CD4-positive, alpha-beta T cell treated with Interleukin-2 at 100 ng/mL for 4 hours (primary cell): ENCODE results near the gene MLLT3.
A peak's percentile ranks its signal among the peaks of the same experiment; 100 is the strongest.

Experiments
- DNase-seq: peaks from one replicate; pipeline ENCODE4 v3.0.0-alpha.2; 2020; ENCODE audit warnings: low spot score

Gene MLLT3

GRCh38 chr9:20622330-20623020 lies at the start of gene MLLT3:
Gene MLLT3, minus strand, starts transcription at chr9:20622499.
- peak; percentile 97 for DNase-seq

- DNase-seq: no peak
These were observed 49.3 kb upstream of the MLLT3 start for GRCh38 chr9:20671635-20672034.

- no peak for DNase-seq
These were observed 48.1 kb upstream of the MLLT3 start for GRCh38 chr9:20670395-20670794.

GRCh38 chr9:20664501-20664900 lies 42.2 kb upstream of the MLLT3 start:
- DNase-seq: no peak

- no peak for DNase-seq
These were observed 40.8 kb upstream of the MLLT3 start for GRCh38 chr9:20663133-20663532.

GRCh38 chr9:20662156-20662555 lies 39.9 kb upstream of the MLLT3 start:
- DNase-seq: no peak

- DNase-seq: no peak
These were observed 37.2 kb upstream of the MLLT3 start for GRCh38 chr9:20659474-20659967.

GRCh38 chr9:20658677-20659473 lies 36.6 kb upstream of the MLLT3 start:
- no peak for DNase-seq

- peak; percentile 30 for DNase-seq
These were observed 36.0 kb upstream of the MLLT3 start for GRCh38 chr9:20658246-20658667.

- DNase-seq: no peak
These were observed 29.6 kb upstream of the MLLT3 start for GRCh38 chr9:20651939-20652338.

GRCh38 chr9:20650750-20651299 lies 28.5 kb upstream of the MLLT3 start:
- no peak for DNase-seq

- no peak for DNase-seq
These were observed 28.0 kb upstream of the MLLT3 start for GRCh38 chr9:20650313-20650712.

GRCh38 chr9:20649381-20649780 lies 27.1 kb upstream of the MLLT3 start:
- DNase-seq: no peak

- DNase-seq: no peak
These were observed 24.4 kb upstream of the MLLT3 start for GRCh38 chr9:20646656-20647055.

- no peak for DNase-seq
These were observed 21.4 kb upstream of the MLLT3 start for GRCh38 chr9:20643660-20644059.

- no peak for DNase-seq
These were observed 19.7 kb upstream of the MLLT3 start for GRCh38 chr9:20642045-20642444.

GRCh38 chr9:20640331-20641187 lies 18.3 kb upstream of the MLLT3 start:
- peak; percentile 73 for DNase-seq

- no peak for DNase-seq
These were observed 14.7 kb upstream of the MLLT3 start for GRCh38 chr9:20636888-20637440.

GRCh38 chr9:20634895-20635294 lies 12.6 kb upstream of the MLLT3 start:
- no peak for DNase-seq

GRCh38 chr9:20632705-20633104 lies 10.4 kb upstream of the MLLT3 start:
- DNase-seq: no peak

GRCh38 chr9:20630241-20630943 lies 8.1 kb upstream of the MLLT3 start:
- DNase-seq: no peak
